HG03060 (cell line): ENCODE results near the gene SLC25A33.
"Not testable (repeated sequence)": the region's sequence is repeated elsewhere in the genome, so short reads cannot be mapped to it uniquely, and the experiment has no call there.

Experiments used
- ATAC-seq: cut with Tn5 transposase; IDR thresholded peaks from one replicate; pipeline ENCODE4 v1.9.1; 2021; ENCODE audit warnings: low read depth, moderate number of reproducible peaks; ENCODE audit not compliant: unreplicated experiment

The SLC25A33 gene

DNA sequence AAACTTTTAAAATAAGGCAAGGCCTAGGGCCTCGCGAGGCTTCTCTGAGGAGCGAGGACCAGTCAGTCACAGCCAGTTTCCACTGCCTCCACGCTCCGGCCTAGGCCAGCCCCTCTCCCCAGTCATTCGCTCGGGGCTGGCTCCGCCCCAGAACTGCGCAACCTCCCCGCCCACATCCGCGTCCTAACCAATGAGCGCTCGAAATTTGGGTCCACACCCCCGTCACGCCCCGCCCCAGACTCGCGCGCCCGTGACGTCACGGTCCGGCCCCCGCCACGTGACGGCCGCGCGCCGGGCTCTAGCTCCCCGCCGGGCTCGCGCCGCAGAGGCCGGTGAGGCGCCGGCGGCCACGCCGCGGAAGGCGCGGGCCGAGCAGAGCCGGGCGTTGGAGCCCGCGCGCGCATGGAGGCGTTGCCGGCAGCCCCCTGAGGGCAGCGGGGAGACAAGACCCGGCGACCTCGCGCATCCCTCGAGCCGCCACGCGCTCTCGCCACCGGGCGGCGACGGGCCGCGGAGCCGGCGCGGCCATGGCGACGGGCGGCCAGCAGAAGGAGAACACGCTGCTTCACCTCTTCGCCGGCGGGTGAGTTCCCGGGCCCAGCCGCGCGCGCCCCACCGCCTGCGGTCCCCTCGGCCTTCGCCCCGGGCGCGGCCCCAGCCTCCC is at the start of gene SLC25A33:
TSS of gene SLC25A33 (plus strand) at position 301 of the 664 bp plus-strand sequence. CDS start at position 528, 227 bp downstream.
- ATAC-seq = peak; percentile 82

DNA sequence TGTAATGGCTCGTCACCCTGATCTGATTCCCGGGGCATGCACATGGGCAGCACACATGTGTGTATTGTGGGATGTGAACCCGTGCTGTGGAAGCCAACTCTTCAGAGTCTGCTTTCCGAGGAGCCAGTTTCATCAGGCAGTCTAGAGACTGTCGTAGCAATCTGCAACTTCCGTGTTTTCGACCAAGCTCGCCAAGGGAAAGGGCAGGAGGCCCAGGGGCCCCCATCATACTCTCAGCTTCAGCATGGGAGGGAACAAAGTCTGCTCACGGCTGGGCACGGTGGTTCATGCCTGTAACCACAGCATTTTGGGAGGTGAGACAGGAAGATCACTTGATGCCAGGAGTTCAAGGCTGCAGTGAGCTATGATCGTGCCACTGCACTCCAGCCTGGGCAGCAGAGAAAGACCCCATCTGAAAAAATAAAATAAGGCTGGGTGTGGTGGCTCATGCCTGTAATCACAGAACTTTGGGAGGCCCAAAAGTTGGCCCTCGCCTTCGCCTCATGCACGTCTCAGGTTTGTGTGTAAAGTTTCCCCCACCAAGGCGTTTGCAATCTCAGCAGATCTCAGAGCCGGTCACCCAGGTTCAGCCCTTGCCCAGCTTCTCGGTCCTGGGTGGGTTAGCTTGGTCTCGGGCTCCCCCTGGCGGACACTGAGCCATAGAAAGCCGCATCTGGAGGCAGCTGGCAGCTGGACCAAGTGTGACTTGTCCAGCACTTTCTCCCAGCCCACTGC is 48.5 kb upstream of the SLC25A33 start:
- ATAC-seq = no peak

- no peak for ATAC-seq
These were observed 45.9 kb upstream of the SLC25A33 start for GRCh38 chr1:9493326-9493725.

DNA sequence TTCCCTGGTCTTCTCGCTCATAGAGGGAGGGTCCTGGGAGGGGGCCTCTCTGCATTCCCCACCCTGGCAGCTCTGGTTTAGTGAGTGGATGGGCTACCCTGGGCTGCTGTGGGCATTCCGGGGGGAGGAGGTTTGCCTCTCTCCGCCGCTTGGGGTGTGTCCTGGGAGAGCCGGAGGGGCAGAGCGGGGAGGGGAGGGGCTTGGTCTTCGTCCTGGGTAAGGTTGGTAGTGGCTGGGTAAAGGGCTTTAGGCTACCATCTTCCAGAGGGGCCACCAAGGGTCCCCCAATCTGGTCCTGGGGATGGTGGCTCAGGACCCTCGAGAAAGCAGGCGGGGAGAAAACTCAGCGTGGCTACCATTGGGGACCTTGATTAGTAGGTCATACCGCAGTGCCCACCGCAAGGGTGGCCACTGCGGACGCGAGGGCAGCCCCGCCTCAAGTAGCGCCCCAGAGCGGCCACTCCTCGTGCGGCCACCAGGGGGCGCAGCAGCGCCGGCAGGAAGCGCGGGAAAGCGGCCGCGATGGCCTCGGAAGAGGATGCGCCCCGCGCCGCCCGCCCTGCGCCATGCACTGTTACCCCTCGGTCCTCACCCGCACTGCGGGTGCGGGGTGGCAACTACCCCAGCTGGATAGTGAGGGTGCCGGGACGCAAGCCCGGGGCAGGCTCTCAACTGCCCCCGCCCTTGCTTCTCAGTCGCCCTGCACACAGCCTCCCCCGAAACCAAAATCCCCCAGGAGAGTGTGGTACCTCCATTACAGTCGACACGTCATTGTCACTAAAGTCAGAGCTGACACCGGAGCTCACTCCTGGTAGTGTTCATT is 44.1 kb upstream of the SLC25A33 start:
- no peak for ATAC-seq

- ATAC-seq = no peak
These were observed 43.4 kb upstream of the SLC25A33 start for GRCh38 chr1:9495854-9496374.

GRCh38 chr1:9500756-9501754 is 38.2 kb upstream of the SLC25A33 start:
- no peak for ATAC-seq

DNA sequence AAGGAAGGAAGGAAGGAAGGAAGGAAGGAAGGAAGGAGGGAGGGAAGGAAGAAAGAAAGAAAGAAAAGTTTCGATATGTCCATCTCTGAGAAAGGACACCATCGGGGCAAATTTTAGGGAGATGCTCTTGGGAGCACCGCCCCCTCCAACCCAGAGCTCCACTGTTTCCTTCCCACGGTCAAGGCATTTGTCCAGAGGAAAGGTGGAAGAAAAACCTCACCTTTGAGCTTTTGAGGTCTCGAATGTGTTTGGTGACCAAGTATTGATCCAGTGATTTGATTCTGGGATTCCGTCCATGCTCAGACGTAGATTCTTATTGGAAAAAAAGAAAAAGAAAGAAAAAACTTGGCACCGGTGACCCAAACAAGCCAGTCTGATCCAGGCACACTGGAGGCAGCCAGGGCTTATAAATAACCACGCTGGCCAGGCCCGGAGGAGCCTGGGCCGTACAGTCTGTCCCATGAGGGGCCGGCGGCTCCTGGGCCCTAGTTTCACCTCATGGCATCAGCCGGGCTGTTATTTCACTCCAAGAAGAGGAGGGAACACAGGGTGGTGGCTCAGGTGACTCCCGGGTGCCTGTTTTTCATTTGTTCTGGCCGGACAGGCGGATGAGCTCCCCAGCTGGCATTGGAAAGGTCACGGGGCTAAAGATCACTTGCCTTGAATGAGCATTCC is 36.1 kb upstream of the SLC25A33 start:
- ATAC-seq = no peak

- no peak for ATAC-seq
These were observed 34.1 kb upstream of the SLC25A33 start for GRCh38 chr1:9505143-9505542.

DNA sequence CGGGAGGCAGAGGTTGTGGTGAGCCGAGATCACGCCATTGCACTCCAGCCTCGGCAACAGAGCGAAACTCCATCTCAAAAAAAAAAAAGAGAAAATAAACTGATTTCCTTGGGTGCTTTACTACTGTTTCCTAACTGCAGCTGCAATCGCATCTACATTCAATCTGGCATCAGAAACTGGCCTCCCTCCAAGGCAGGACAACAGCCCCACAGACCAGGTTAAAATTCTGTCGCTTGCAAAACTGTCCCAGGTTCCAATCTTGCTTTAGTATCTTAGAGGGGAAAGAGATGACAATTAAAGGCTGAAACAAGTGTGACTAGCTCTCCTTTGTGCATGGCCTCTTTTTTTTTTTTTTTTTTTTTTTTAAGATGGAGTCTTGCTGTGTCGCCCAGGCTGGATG is 32.4 kb upstream of the SLC25A33 start:
- no peak for ATAC-seq

DNA sequence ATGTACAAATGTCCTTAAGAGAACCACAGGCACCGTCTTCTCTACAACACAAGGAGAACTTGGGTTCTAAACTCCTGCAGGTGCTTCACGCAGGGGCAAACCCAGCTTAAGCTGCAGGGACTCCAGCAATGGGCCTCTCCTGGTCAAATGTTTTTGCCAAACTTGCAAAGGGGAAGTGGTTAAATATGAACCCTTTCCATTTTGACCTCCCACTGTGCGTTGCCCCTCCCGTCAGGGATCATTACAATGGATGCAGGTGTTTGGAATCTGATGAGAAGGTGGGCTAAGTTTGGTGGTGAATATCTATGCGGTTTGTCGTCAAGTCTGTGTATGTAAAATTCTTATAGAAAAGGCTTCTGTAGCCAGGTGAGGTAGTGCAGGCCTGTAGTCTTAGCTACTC is 29.1 kb upstream of the SLC25A33 start:
- no peak for ATAC-seq

GRCh38 chr1:9515550-9515949 is 23.7 kb upstream of the SLC25A33 start:
- not testable (repeated sequence) for ATAC-seq

DNA sequence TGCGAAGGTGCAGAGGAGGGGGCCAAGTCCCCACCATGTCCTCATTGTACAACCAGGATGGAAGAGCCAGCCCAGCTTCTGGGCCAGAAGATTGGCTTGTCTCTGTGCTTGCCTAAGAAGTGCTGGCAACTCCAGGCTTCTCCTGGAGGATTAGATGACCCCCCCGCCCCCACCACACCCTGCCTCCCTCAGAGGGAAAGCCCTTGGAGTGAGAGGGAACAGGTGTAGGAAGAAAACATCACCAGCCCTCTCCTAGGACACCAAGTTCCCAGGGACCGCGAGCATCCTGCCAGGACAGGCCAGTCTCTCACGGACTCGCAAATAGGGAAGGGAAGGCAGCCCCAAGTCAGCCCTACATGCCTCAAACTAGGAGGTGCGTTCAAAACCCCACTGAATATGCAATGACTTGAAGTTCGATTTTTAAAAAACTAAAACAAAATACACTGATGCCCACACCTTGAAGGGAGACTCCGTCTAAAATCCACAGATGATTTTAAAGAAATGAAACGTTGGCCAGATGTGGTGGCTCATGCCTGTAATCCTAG is 20.7 kb upstream of the SLC25A33 start:
- no peak for ATAC-seq

GRCh38 chr1:9520411-9520810 is 18.9 kb upstream of the SLC25A33 start:
- no peak for ATAC-seq

DNA sequence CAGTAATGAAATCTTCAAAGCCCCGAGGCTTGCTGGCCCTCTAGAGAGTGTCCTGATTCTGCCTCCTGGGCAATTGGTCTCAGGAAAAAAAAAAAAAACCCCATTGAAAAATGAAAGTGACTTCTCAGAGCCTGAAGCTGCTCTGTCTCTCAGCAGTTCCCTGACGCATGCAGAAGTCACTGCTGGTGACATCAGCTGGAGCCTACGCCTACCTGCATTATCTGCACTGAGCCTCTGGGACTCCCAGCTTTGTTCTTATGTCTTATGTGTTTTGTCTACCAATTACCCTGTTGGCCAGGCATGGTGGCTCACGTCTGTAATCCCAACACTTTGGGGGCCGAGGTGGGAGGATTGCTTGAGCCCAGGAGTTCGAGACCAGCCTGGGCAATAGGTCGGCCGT is 10.1 kb upstream of the SLC25A33 start:
- no peak for ATAC-seq

GRCh38 chr1:9530320-9530719 is 8.9 kb upstream of the SLC25A33 start:
- ATAC-seq = no peak

DNA sequence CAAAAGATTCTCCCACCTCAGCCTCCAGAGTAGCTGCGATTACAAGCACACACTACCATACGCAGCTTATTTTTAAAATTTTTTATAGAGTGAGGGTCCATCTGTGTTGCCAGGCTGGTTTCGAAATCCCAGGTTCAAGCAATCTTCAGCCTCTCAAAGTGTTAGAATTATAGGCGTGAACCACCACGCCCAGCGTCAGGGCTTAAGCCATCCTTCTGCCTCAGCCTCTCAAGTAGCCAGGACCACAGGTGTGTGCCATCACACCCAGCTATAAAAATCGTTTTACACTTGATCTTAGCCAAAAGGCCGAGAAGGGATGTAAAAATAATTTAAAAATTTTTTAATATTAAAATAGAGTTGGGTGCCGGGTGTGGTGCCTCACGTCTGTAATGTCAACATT is 4.3 kb upstream of the SLC25A33 start:
- no peak for ATAC-seq

- ATAC-seq = no peak
These were observed 3.0 kb upstream of the SLC25A33 start for GRCh38 chr1:9536301-9536700.

DNA sequence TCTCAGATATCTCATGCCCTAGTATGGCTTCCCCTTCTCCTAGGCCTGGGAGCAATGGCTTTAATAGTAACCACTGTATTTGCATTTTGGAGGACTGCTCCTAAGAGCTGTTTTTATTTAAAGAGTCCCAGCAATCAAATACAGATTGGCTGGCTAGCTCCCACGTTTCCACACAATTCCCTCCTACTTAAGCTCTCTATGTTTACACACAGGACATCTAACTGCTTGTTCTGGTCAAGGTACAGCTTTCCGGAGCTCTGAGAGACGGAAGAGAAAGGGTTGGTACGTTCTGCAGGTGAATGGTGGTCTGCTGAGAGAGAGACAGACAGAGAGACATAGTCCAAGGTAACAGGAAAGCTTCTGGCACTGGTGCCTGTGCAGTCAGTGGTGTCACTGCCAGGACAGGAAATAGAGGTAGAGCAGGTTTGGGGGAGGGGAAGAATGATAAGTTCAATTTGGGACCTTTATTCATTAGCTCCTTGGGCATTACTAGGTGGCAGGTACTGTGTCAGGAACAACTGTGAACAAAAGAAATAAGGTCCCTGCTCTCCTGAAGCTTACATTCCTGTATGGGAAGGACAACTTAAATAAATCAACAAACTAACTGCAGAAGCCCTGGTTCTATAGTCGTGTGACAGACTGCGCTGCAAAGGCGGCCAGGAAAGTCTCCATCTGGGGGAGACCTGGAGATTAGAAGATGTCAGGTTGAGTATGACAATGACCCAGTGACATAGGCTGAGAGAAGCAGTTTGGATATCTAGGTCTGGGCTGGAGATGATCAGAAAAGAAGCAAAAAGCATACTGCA is 1.2 kb upstream of the SLC25A33 start:
- ATAC-seq = no peak
